Heart left ventricle (tissue), 13 donors: ENCODE measurements around the gene RFWD3.

Experiments used
- CTCF ChIP-seq, 12 donors: fragments of 200-600 bp; sonication (generic) in 4 of 12; IDR thresholded peaks; one replicate each; pipeline versions ENCODE4 v1.5.0 to v1.8.0; 2018 to 2022; ENCODE audit warnings: antibody characterized with exemption in 12 of 12, mild to moderate bottlenecking in 5 of 12
- POLR2A ChIP-seq, 2 donors: fragments of 450-650 bp; IDR thresholded peaks; one replicate each; pipeline ENCODE4 v1.6.1; 2017; ENCODE audit warnings: antibody characterized with exemption in 2 of 2, mild to moderate bottlenecking in 2 of 2, moderate library complexity in 2 of 2
- donor health status: ischemic (EF 13 %, LVEDD 7.1; RV severe dilation, severe dysfunction).
- donor health status: DM: no; HTN: yes; CAD: no.
- donor health status: DM: no; HTN: no; CAD: no.
- donor health status: ischemic (EF 25% LVEDD 6.9; RV normal size, moderate dysfunction).
- donor health status: ischemic (EF 25% LVEDD 5.7; RV mildly dilated, moderate dysfunction).
- donor health status: ischemic (EF 35%, LVEDD 5.7; RV mildly dilated, moderate dysfunction).
- donor health status: nonischemic (EF 11% LVEDD 7.7; RV severe dilation, severe dysfunction).
- donor health status: DM: yes; HTN: yes; CAD: no.
- donor health status: PGD.
- donor health status: ischemic (EF 29% LVEDD 5.4; RV normal size, mild dysfunction).
- donor health status: nonischemic (EF 23%, LVEDD 6.1; RV moderate dilation, normal function).

DNA sequence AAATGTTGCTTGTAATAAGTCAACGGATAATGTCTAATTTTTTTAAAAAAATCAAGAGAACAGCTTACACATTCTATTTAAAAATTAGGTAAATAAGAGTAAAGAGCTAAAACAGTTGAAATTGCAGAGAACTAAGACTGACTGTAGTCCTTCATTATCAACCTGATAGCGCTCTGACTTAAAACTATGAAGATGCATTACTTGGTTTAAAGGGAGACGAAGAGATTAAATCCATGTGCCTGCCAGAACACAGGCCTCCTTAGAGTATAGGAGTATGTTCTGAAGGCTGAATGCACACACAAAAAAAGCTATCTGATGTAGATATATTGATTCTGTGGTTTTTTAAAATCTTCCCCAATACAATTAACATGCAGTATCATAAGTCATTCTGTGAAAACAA lies 88.2 kb downstream of the RFWD3 start:
- TF ChIP-seq POLR2A (IDR thresholded peaks at IDR 0.05) = no peak
- TF ChIP-seq CTCF (IDR thresholded peaks at IDR 0.05) = no peak
